Measurements from ENCODE around the gene ARMC10.
"Not testable (repeated sequence)": the region's sequence is repeated elsewhere in the genome, so short reads cannot be mapped to it uniquely, and the experiment has no call there.

The ARMC10 gene

GRCh38 chr7:103079836-103080235 lies 4.9 kb downstream of the ARMC10 start:
- no peak for DNase-seq

DNA sequence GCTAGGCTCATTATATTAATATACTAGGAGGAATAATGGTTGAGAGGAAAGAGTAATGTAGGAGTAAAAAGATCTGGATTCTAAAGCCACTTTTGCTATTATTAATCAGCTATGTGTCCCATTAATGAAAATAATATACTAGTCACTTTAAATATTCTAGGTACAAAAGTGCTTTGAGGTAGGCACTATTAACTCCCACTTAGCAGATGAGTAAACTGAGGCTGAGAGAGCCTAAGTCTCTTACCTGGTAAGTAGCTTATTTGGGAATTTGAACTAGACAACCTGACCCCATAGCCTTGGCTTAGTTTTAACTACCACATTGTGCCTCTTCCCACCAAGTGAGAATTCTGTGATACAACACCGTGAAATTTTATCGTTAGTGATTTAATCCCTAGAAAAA lies 6.0 kb downstream of the ARMC10 start:
- no peak for DNase-seq

DNA sequence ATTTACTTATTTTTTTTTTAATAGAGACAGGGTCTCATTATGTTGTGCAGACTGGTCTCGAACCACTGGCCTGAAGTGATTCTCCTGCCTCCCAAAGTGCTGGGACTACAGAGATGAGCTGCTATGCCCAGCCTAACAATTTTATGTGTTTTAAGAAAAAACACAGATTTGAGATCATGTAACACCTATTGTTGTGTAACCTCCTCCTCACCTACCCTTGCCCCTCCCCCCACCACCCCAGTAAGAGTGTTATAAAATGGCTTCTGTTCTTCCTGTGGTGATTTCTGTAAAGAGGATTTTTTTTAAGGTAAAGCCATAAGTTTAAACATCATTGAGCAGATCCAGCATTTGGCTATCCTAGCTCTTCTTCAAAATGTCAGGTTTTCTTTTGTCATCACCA lies 7.6 kb downstream of the ARMC10 start:
- no peak for DNase-seq

DNA sequence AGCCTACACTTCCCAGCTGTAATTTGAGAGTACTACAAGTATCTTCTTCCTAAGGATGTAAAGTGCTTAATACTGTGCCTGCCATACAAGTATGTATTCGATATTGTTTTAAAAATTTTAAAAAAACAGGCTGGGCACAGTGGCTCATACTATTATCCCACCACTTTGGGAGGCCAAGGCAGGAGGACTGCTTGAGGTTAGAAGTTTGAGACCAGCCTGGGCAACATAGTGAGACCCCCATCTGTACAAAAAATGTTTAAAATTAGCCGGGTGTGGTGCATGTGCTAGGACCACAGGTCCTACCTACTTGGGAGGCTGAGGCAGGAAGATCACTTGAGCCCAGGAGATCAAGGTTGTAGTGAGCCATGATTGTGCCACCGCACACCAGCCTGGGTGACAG lies 8.3 kb downstream of the ARMC10 start:
- no peak for DNase-seq

GRCh38 chr7:103092321-103092720 lies 17.4 kb downstream of the ARMC10 start:
- DNase-seq, result not testable (repeated sequence)

GRCh38 chr7:103093429-103093828 lies 18.5 kb downstream of the ARMC10 start:
- DNase-seq, result no peak

GRCh38 chr7:103094102-103094501 lies 19.2 kb downstream of the ARMC10 start:
- DNase-seq, result no peak

GRCh38 chr7:103095558-103095957 lies 20.6 kb downstream of the ARMC10 start:
- not testable (repeated sequence) for DNase-seq

DNA sequence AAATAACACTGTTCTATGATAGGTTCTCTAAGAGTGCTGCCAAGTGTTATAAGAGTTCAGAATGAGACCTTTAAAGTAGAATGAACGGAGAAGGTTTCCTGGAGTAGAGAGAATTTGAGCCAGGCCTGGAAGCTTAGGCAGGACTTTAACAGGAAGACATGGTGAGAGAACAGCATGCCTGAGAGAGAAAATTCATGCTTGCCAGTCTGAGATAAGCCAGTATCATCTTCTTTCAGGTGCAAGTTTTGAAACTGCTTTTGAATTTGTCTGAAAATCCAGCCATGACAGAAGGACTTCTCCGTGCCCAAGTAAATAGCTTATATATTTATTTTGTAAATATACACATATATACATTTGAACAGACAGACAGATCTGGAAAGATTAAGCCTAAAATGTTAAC lies 22.1 kb downstream of the ARMC10 start:
- DNase-seq, result no peak

DNA sequence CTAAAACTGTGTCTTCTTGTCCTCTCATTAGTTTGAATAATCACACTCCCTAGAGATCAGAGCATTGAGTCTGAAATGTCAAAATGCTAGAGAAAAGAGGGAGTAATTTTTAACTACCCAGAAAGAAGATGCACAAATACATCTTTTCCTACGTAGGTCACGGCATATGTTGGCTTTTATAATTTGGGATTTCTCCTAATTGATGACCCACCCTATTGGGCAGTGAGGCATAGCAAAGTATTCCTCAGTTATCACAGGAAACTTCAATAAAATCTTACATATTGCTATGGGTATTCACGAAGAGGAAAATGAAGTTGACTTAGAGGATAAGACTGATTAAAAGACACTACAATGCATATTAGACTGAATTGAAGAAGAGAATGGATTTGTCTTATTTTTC lies 25.4 kb downstream of the ARMC10 start:
- no peak for DNase-seq

DNA sequence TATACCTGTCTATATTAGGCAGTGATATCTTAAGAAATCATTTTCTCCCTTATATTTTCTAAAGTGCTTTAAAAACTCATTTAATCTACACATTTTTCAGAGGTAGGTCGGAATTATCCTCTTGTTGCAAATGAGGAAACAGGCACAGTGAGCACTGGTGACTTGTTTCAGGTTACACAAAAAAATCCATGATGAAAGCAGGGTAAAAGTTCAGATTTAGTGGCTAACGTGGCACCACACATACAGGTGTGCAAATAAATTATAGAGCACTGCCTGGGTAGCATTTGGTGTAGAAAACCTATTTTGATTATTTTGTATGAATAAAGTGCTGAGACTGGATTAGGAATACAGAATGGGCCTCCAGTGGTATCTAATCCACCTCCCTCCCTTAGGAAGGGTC lies 26.6 kb downstream of the ARMC10 start:
- no peak for DNase-seq

- DNase-seq, result no peak
These were observed 31.2 kb downstream of the ARMC10 start for GRCh38 chr7:103106005-103106702.

- DNase-seq, result not testable (repeated sequence)
These were observed 31.7 kb downstream of the ARMC10 start for GRCh38 chr7:103106703-103107070.

GRCh38 chr7:103113164-103113563 lies 38.2 kb downstream of the ARMC10 start:
- DNase-seq, result peak; percentile 50

- no peak for DNase-seq
These were observed 39.7 kb downstream of the ARMC10 start for GRCh38 chr7:103114576-103115008.

DNA sequence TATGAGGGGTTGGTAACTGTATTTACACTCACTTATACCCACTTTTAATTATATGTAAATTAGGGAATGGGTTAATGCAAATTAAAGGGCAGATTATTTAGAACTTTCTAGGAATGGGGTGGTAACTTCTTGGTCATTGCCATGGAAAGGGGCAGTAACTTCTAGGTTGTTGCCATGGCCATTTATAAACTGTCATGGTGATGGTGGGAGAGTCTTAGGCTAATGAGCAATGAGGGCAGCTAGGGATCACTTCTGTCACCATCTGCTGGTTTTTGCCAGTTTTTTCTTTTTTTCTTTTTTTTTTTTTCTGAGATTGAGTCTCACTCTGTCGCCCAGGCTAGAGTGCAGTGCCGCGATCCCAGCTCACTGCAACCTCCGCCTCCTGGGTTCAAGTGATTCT lies 40.8 kb downstream of the ARMC10 start:
- DNase-seq, result no peak

GRCh38 chr7:103116511-103116910 lies 41.6 kb downstream of the ARMC10 start:
- DNase-seq, result no peak

- no peak for DNase-seq
These were observed 42.1 kb downstream of the ARMC10 start for GRCh38 chr7:103116991-103117390.

GRCh38 chr7:103117465-103117864 lies 42.5 kb downstream of the ARMC10 start:
- DNase-seq, result no peak

DNA sequence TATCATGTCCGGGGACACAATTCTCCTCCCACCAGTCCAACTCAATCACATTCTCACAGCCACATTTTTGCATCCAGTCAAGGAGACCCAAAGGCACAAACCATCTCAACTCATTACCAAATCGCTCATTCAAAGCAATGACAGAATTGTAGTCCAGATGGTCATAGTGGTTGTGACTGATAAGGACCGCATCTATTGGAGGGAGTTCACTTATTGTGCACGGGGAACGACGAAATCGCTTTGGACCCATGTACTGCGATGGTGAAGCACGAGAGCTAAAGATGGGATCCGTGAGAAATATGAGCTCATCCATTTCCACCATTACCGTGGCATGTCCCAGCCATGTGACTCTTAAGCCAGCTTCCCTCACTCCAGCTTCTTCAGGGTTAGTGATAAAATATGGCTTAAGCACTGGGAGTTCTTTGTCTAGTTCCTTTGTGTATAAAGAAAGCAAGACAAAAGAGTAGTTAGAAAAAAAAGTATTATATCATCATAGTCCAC lies 44.9 kb downstream of the ARMC10 start:
- no peak for DNase-seq

GRCh38 chr7:103120362-103120761 lies 45.4 kb downstream of the ARMC10 start:
- no peak for DNase-seq

GRCh38 chr7:103121641-103122040 lies 46.7 kb downstream of the ARMC10 start:
- no peak for DNase-seq

- DNase-seq, result no peak
These were observed 48.6 kb downstream of the ARMC10 start for GRCh38 chr7:103123529-103123928.

- no peak for DNase-seq
These were observed 49.6 kb downstream of the ARMC10 start for GRCh38 chr7:103124429-103124979.

DNA sequence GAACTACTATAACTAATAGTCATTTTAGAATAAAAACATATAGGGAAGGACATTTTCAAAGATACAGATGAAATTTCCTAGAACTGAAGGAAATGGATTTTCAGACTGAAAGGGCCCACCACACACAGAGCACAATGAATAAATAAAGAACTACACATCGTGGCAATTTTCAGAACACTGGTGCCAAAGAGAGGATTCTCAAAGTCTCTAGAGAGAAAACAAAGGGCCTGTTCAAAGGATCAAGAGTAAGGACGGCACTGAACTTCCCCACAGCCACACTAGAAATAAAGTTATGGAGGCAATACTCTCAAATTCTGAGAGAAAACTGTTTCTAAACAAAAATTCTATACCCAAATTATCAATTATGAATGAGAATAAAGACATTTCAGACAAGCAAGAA lies 52.1 kb downstream of the ARMC10 start:
- no peak for DNase-seq
